ENCODE data around the gene UBTD1. TPM values are rescaled to one million over a fixed set of nuclear protein-coding genes. Genes with fewer than 3 reads are reported as not detected.
"Not testable (repeated sequence)": the region's sequence is repeated elsewhere in the genome, so short reads cannot be mapped to it uniquely, and the experiment has no call there.

UBTD1 gene
- total and polyA plus RNA-seq, 10 of the 15 experiments (the other 5 are each of a cell fraction or from before 2014, with no cell fraction given): 0.04 to 1.5 (median 1.2) TPM; not detected in 1

DNA sequence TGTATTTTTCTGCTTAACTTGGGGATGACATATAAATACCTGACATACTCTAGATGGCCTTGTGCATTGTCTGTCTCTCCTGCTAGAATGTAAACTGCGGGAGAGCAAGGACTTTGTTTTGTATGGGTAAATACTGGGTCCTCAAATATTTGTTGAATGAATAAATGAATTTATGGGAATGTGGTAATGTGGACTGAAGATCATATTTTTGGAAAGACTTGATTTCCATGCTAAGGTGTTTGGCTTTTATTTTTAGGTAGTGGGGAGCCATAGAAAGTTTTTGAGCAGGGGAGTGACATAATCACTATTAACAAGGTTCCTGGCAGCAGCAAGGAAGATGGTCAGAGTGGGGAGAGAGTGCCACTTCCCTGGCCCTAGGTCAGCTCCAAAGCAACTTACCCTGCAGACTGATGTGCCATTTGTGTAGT, 27.0 kb downstream of the UBTD1 start:
- BruUV-seq (replicated peaks): no TSS peak
- Histone ChIP-seq H3K9ac (ENCODE audit: control insufficient read depth, insufficient read depth, low read length) (no peak overlapping the region), H4K20me1 (ENCODE audit: control insufficient read depth, insufficient read depth) (no peaks in the 10 kb centered on the region), H3K27me3 (replicated peaks in 1 of 2; ENCODE audit: control insufficient read depth in 2 of 2, insufficient read depth in 2 of 2, low read length in 1 of 2) (peaks cover 3 to 4% of the 10 kb centered on the region in 2 experiments; a peak in 2 of 4 replicates), H3K4me2 (ENCODE audit: control insufficient read depth, insufficient read depth) (no peak overlapping the region), H3K36me3 (ENCODE audit: control insufficient read depth in 2 of 2, insufficient read depth in 2 of 2, low read length in 1 of 2) (no peaks in the 10 kb centered on the region), H3K4me1 (ENCODE audit: control insufficient read depth, insufficient read depth, low read length) (no peaks in the 10 kb centered on the region), H3K9me3 (replicated peaks; ENCODE audit: control insufficient read depth, insufficient read depth, low read length) (no peaks in the 10 kb centered on the region), H3K79me2 (ENCODE audit: control insufficient read depth, insufficient read depth, low read length) (no peaks in the 10 kb centered on the region), H3K4me3 (no peak overlapping the region), H2AFZ (ENCODE audit: control insufficient read depth, low read depth, low read length) (no peak overlapping the region), H3K27ac (ENCODE audit: control insufficient read depth, insufficient read depth) (no peak overlapping the region)
- FAIRE-seq (no peak), ATAC-seq (no peak), DNase-seq (ENCODE audit: low read depth, low spot score) (no peak)
- SMC1A ChIA-PET (ENCODE audit: uncharacterized antibody, unreplicated experiment): no interaction called here
- WGBS (ENCODE audit: insufficient coverage, insufficient replicate concordance, low lambda C conversion rate, missing lambda C conversion rate): 31% methylated on average over 1 of the region's 1 CpG
- RAD21 ChIA-PET (ENCODE audit: unreplicated experiment): no interaction called here
- intact Hi-C loops (cut with micrococcal nuclease; ENCODE audit: unreplicated experiment): no loop called here
- TF ChIP-seq TARDBP (IDR thresholded peaks at IDR 0.05; ENCODE audit: borderline replicate concordance) (no peak), YBX1 (IDR thresholded peaks at IDR 0.05) (no peak)
- in situ Hi-C loops (cut with MboI): no loop called here
- POLR2A ChIA-PET: no interaction called here
- CTCF ChIA-PET: no interaction called here

DNA sequence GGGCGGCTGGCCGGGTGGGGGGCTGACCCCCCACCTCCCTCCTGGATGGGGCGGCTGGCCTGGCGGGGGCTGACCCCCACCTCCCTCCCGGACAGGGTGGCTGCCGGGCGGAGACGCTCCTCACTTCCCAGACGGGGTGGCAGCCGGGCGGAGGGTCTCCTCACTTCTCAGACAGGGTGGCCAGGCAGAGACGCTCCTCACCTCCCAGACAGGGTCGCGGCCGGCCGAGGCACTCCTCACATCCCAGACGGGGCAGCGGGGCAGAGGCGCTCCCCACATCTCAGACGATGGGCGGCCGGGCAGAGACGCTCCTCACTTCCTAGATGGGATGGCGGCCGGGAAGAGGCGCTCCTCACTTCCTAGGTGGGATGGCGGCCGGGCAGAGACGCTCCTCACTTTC, 30.2 kb downstream of the UBTD1 start:
- CTCF ChIA-PET; H3K4me2 ChIP-seq (ENCODE audit: control insufficient read depth, insufficient read depth); H3K36me3 ChIP-seq (ENCODE audit: control insufficient read depth in 2 of 2, insufficient read depth in 2 of 2, low read length in 1 of 2); H3K9ac ChIP-seq (ENCODE audit: control insufficient read depth, insufficient read depth, low read length); H3K4me1 ChIP-seq (ENCODE audit: control insufficient read depth, insufficient read depth, low read length); FAIRE-seq; RAD21 ChIA-PET (ENCODE audit: unreplicated experiment); SMC1A ChIA-PET (ENCODE audit: uncharacterized antibody, unreplicated experiment); H3K27ac ChIP-seq (ENCODE audit: control insufficient read depth, insufficient read depth); intact Hi-C loops (cut with micrococcal nuclease; ENCODE audit: unreplicated experiment); H3K9me3 ChIP-seq (replicated peaks; ENCODE audit: control insufficient read depth, insufficient read depth, low read length); H3K4me3 ChIP-seq; H4K20me1 ChIP-seq (ENCODE audit: control insufficient read depth, insufficient read depth); in situ Hi-C loops (cut with MboI); ATAC-seq; DNase-seq (ENCODE audit: low read depth, low spot score); BruUV-seq (replicated peaks); H3K27me3 ChIP-seq (replicated peaks in 1 of 2; ENCODE audit: control insufficient read depth in 2 of 2, insufficient read depth in 2 of 2, low read length in 1 of 2); POLR2A ChIA-PET; H2AFZ ChIP-seq (ENCODE audit: control insufficient read depth, low read depth, low read length); H3K79me2 ChIP-seq (ENCODE audit: control insufficient read depth, insufficient read depth, low read length): not testable (repeated sequence)
- 57% methylated on average over 1 of the region's 29 CpGs for WGBS (ENCODE audit: insufficient coverage, insufficient replicate concordance, low lambda C conversion rate, missing lambda C conversion rate)

Measured in GM12878 (cell line).